Embryonic facial prominence (tissue), 1 donor: Measurements from ENCODE around the gene AHCYL2.
A peak's percentile ranks its signal among the peaks of the same experiment; 100 is the strongest.
"Not testable (repeated sequence)": the region's sequence is repeated elsewhere in the genome, so short reads cannot be mapped to it uniquely, and the experiment has no call there.

Experiments used
- DNase-seq: peaks from one replicate; pipeline ENCODE4 v3.0.0-alpha.2; 2016; ENCODE audit errors: extremely low spot score

AHCYL2 gene

DNA sequence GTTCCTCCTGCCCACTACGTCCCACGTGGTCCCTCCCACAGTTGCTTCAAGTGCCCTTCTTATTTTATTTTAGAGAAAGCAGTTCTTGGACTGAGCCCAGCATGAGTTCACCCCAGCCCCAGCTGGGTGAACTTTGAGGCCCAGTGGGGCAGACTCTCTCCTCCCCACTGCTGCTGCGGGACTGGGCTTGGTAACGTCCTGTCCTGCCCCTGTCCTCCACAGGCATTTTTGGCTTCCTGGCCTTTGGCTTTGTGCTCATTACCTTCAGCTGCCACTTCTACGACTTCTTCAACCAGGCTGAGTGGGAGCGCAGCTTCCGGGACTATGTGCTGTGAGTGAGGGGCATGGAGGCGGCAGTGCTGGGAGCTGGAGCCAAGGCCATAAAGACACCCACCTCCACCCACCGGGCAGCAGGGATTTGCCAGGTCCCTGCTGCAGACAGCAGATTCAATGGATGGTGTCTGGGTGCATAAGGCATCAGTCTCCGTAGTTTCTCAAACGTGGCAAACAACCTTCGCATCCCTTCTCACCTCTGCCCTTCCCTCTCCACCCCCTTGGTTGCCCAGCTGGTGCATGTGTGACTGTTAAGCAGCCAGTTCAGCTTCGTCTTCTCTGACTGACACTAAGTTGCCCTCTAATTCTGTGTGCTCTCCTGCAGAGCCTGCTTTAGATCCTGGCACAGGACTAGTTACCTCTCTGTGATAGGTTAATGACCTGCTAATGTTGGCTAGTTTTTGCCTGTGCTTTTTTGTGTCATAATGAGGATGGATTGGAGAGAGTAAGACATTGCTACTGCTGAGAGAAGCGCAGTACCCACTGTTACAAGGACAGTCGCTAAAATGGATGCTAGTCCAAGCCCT lies 15.5 kb upstream of the AHCYL2 start:
- no peak for DNase-seq

DNA sequence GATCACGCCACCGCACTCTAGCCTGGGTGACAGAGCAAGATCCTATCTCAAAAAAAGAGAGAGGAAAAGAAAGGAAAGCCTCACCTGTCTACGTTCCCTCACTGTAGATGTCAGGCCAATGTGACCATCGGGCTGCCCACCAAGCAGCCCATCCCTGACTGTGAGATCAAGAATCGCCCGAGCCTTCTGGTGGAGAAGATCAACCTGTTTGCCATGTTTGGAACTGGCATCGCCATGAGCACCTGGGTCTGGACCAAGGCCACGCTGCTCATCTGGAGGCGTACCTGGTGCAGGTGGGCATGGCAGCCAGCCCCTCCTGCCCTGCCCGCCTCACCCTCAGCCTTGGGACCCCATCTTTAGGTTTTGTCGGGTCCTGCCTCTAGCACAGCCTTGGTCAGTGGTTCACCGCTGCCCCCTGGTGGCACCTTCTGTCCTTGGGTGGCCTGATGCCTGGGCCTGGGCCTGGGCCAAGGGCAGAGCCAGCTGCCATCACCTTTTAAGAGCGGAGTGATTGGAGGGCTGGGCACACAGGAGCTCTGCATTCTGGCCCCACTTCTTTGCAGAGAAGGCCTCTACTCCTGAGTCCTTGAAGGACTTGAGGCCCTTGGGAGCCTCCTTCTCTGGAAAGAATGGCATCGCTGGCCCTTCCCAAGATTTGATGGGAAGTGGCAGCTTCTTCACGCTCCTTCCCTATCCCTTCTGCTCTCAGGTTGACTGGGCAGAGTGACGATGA lies 14.4 kb upstream of the AHCYL2 start:
- no peak for DNase-seq

DNA sequence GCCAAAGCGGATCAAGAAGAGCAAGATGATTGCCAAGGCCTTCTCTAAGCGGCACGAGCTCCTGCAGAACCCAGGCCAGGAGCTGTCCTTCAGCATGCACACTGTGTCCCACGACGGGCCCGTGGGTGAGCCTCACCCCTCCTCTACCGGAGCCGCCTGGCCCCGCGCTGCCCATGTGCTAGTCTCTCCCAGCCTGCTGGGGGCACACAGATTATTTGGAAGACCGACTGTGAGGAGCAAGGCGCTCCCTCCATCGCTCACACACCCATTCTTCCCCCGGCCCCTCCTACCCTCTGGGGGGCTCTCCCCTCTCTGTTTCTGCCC lies 13.9 kb upstream of the AHCYL2 start:
- DNase-seq = no peak

DNA sequence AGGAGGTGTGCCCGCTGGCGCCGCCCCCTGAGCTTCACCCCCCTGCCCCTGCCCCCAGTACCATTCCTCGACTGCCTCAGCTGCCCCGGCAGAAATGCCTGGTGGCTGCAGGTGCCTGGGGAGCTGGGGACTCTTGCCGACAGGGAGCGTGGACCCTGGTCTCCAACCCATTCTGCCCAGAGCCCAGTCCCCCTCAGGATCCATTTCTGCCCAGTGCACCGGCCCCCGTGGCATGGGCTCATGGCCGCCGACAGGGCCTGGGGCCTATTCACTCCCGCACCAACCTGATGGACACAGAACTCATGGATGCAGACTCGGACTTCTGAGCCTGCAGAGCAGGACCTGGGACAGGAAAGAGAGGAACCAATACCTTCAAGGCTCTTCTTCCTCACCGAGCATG lies 12.7 kb upstream of the AHCYL2 start:
- no peak for DNase-seq

DNA sequence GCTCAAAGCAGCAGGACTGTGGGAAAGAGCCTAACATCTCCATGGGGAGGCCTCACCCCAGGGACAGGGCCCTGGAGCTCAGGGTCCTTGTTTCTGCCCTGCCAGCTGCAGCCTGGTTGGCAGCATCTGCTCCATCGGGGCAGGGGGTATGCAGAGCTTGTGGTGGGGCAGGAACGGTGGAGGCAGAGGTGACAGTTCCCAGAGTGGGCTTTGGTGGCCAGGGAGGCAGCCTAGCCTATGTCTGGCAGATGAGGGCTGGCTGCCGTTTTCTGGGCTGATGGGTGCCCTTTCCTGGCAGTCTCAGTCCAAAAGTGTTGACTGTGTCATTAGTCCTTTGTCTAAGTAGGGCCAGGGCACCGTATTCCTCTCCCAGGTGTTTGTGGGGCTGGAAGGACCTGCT lies 12.2 kb upstream of the AHCYL2 start:
- no peak for DNase-seq

DNA sequence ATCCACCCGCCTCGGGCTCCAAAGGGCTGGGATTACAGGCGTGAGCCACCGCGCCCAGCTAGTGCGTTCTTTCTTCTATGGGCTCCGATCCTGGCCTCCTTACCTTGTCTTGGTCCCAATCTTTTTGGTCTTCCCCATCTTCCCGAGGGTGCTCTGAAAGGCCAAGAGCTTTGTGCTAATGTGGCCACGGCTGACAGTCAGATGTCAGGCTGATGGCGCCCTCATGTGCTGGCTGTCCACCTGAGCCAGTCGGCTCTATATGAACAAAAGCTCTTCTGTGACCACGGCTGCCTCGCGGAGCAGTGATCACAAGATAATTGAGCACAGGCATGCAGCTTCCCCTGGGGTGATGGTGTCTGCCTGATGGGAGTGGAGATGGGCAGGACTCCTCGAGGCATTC lies 11.0 kb upstream of the AHCYL2 start:
- no peak for DNase-seq

DNA sequence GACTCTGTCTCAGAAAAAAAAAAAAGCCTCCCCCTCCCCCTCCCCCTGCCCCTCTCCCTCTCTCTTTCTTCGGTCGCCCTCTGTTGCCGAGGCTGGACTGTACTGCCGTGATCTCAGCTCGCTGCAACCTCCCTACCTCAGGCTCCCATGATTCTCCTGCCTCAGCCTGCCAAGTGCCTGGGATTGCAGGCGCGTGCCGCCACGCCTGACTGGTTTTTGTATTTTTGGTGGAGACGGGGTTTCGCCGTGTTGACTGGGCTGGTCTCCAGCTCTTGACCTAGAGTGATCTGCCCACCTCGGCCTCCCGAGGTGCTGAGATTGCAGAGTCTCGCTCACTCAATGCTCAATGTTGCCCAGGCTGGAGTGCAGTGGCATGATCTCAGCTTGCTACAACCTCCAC lies 9.1 kb upstream of the AHCYL2 start:
- not testable (repeated sequence) for DNase-seq

DNA sequence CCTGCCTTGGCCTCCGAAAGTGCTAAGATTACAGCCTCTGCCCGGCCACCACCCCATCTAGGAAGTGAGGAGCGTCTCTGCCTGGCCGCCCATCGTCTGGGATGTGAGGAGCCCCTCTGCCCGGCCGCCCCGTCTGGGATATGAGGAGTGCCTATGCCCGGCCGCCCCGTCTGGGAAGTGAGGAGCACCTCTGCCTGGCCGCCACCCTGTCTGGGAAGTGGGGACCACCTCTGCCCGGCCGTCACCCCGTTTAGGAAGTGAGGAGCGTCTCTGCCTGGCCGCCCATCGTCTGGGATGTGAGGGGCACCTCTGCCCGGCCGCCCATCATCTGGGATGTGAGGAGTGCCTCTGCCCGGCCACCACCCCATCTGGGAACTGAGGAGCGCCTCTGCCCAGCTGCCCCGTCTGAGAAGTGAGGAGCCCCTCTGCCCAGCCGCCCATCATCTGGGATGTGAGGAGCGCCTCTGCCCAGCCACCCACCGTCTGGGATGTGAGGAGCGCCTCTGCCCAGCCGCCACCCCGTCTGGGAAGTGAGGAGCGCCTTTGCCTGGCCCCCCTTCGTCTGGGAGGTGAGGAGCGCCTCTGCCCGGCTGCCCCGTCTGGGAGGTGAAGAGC lies 8.6 kb upstream of the AHCYL2 start:
- DNase-seq = not testable (repeated sequence)

DNA sequence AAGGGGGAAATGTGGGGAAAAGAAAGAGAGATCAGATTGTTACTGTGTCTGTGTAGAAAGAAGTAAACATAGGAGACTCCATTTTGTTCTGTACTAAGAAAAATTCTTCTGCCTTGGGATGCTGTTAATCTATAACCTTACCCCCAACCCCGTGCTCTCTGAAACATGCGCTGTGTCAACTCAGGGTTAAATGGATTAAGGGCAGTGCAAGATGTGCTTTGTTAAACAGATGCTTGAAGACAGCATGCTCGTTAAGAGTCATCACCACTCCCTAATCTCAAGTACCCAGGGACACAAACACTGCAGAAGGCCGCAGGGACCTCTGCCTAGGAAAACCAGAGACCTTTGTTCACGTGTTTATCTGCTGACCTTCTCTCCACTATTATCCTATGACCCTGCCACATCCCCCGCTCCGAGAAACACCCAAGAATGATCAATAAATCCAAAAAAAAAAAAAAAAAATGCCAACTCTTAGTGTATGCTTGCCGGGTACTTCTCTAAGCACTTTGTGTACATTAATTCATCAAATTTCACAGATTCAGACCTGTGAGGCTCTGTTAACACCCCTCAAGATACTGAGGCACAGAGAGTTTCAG lies 7.9 kb upstream of the AHCYL2 start:
- not testable (repeated sequence) for DNase-seq

DNA sequence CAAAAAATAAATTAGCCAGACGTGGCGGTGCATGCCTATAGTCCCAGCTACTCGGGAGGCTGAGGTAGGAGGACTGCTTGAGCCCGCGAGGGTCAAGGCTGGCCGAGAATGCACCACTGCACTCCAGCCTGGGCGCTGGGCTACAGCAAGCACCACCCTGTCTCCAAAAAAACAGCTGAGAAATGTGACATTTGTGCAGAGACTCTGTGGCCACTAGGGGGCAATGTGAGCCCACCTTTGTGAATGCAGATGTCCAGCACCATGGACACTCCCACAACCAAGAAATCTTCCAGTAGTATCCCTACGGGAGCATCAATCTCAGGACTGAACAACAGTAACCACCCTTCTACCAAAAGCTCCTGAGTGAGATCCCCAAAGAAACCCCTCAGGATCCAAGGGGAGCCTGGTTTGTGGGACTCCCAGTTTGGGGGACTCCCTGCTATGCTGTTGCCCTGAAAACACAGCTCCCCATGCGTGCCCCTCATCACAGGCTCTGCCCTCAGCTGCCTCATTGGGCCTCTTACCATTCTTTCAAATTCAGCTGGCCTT lies 6.2 kb upstream of the AHCYL2 start:
- peak; percentile 47 for DNase-seq

DNA sequence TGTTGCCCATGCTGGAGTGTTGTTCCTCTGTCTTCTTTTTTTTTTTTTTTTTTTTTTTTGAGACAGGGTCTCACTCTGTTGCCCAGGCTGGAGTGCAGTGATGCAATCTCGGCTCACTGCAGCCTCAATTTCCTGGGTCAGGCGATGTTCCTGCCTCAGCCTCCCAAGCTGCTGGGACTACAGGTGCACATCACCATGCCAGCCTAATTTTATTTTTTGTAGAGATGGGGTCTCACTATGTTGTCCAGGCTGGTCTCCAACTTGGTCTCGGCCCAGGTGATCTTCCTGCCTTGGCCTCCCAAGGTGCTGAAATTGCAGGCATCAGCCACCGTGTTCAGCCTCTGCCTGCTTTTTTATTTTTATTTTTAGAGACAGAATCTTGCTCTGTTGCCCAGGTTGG lies 5.7 kb upstream of the AHCYL2 start:
- DNase-seq = not testable (repeated sequence)

DNA sequence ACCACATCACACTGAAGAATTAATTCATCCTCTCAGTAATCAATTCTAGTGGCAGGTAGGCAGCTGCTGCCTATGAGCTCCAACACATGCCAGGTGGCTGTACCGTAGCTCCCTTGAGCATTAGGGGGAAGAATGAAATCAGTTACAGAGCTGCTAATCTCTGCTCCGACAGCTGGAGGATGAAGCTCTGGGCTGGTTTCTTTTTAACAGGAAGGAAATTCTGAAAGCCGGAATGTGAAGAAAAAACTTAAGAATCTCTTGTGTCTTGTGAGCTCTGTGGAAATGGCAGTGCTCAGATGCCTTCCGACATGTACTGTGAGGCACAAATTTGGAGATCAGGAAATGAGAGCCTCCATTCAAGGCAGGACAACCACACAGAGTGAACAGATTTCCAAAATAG lies 2.8 kb upstream of the AHCYL2 start:
- no peak for DNase-seq

DNA sequence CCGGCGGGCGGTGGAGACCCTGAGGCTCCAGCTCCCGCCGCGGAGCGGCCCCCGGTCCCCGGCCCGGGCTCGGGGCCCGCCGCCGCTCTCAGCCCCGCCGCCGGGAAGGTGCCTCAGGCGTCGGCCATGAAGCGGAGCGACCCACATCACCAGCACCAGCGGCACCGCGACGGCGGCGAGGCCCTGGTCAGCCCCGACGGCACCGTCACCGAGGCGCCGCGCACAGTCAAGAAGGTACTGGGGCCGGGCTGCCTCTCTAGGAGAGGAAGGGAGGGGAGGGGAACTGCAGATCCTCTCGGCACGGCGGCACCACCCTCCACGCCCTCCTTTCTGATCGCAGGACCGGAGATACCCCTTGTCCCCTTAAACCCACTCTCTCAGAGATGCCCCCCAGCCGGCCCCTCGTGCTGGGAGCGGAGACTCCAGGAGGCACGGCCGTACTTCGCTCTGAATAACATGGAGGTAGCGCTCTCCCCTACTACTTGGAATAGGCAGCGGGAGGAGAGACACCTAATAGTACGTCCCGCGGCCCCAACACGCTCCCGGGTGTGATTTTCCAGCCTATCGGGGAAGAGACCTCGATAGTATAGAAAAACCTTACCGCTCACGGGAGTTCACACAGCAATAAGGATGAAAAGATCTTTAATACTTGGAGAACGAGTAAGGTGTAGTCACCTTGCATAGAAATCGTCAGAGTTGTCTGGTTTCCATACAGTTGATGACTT lies 538 bp downstream of the AHCYL2 start:
- DNase-seq = peak; percentile 22

DNA sequence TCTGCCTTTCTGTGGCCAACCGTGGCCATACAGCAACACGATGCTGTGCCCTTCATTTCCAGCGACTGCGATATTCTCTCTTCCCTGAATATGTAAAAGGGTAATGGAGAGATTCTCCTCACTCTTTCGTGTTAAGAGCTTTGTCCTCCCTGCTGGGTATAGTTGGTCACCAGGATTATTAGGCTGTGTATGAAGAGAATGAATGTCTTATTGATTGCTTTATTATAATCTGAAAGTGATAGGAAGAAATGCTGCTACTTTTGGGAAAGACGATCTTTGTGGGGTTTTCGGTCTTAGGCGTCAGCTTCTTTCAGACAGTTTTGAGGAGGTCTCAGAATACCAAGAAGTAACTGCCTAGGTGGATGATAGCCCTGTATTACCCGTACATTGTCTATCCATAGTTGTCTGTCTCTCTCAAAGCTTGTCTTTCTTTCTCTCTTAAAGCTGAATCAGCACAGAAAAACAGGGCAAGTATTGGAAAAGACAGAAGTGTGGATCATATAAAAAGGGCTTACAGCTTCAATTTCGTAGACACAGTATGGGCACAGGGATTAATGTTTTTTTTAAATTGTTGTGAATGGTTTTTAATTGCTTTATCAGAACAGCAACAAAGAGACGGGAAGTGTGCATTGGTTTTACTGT lies 1.2 kb downstream of the AHCYL2 start:
- DNase-seq = no peak

DNA sequence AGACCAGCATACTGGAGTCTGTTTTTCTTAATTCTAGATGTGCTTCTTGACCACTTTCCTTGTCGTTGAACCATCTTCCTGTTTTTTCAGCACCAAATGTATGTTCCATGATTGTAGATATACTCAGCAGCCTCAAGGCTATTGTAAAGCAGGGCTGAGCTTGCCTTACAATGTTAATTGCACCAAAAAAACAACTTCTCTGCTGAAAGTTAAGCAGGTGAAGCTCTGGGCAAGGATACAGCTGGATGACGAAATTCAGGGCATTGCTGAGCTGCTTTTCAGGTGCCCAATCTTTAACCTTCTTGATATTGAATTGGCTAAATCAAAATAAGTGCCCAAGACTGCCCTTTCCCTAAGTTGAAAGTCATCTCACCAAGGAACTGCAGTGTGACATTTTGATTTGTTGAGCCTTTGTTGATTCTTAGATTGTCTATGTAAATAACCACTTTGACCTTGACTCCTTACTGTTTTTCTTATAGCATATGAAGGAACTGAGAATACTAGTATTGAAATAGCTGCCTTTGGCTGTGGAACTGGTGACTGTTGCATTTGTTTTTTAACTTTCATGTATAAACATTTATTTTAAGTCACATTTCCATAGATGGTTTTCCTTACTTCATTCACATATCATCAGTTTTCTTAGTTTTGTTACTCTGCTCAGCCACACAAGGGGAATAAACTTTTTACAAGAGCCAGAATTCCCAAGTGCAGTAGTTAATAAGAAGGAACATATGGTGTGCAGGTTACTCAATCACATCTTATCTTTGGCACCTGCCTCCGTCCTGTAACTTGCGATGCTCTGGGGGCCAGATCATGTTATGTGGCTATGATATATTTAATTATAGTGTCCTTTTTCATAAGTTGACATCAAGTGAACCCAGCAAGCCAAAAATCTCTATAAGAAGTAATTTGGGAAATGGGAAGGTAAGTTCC lies 3.1 kb downstream of the AHCYL2 start:
- DNase-seq = no peak

DNA sequence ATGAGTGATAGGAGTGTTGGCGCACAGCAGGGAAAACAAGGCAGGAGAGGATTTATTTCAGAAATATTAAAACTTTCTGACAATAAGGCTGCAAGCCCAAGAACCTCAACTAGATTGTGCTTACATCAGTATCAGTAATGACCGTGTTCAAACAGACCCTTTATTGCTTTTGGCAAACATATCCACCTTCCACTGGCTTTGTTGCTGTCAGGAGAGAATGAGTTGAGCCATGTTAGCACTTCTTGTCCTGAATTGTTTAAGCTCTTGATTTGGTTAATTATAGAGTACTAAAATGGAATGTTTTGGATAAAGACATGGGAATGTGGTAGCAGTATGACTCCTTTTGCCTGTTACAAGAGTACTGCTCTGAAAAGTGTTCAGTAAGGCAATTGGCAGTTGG lies 3.8 kb downstream of the AHCYL2 start:
- no peak for DNase-seq

DNA sequence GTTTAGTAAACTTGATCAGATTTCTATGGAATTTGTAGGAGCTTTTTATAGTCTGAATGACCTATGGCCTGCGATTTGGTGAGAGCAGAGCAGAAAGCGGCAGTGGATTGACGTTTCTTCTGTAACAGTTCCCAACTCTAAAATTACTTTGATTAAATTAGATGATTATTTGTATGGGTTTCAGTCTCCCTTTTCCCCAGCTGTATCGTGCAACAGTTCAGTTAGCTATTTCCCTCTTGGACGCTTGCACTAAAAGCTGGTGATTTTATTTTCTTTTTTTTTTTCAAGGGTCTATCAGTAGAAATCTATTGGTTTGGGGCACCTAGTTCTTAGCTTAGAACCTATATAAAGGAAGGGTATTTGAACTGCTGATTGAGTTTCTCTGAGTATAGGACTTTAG lies 6.8 kb downstream of the AHCYL2 start:
- no peak for DNase-seq

DNA sequence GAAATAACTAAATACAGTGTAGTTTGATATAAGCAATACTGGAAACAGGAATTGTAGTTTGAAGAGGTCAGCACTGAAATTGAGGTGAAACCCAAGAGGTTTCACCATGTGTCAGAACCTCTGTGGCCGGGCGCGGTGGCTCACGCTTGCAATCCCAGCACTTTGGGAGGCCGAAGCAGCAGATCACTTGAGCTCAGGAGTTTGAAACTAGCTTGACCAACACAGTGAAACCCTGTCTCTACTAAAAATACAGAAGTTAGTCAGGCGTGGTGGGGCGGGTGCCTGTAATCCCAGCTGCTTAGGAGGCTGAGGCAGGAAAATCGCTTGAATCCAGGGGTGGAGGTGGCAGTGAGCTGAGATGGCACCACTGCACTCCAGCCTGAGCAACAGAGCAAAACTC lies 13.7 kb downstream of the AHCYL2 start:
- no peak for DNase-seq

DNA sequence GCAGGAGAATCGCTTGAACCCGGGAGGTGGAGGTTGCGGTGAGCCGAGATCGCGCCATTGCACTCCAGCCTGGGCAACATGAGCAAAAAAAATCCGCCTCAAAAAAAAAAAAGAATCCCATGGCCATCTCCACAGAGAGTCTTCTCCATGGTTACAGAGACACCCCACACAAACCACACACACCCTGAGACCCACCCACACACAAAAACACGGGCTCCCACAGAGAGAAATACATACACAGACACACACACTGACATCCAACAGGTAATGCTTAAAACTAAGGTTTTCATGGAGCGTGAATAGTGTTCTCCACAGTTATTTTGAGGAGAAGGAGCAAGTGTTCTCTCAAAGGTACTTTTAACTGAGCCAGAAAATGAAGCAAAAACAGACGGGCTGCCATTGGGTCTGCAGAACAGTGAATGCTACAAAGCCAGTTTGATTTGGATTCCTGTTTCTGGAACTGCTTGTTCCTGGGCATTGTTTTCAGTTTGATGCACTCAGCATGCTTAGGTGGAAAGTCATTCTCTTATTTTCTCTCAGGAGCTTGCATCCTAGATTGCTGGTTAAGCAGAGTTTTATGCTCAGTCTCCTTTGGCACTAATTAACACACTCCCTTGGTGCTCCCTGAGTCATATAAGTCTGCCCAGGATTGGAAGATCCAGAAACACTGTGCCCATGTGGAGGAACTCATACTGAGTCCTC lies 15.4 kb downstream of the AHCYL2 start:
- no peak for DNase-seq
